OCI-LY3 (cell line): ENCODE results near the gene FAM149A.

ENCODE experiments used
- H2AFZ ChIP-seq: fragments of 200-600, 300-600 bp; shearing (Covaris generic); 2 replicates; pipeline ENCODE4 v1.6.0; 2014; ENCODE audit warnings: antibody characterized with exemption, low read depth, low read length
- H3K27ac ChIP-seq: fragments of 200-600, 300-600 bp; sonication (generic); 2 replicates; pipeline ENCODE4 v1.5.1; 2014; ENCODE audit warnings: mild to moderate bottlenecking, low read length, moderate library complexity, mixed read lengths
- H3K27me3 ChIP-seq: fragments of 200-600, 300-600 bp; sonication (generic); 2 replicates; pipeline ENCODE4 v1.6.1; 2014; ENCODE audit warnings: low read depth, low read length, mixed read lengths
- H3K36me3 ChIP-seq: fragments of 200-600, 300-600 bp; sonication (generic); replicated peaks from 2 replicates; pipeline ENCODE3; 2014; ENCODE audit warnings: low read depth, low read length, mixed read lengths
- H3K4me1 ChIP-seq: fragments of 300-600, 200-600 bp; sonication (generic); 2 replicates; pipeline ENCODE4 v1.6.1; 2014; ENCODE audit warnings: low read length, mixed read lengths
- H3K4me2 ChIP-seq: fragments of 200-600, 300-600 bp; sonication (generic); 2 replicates; pipeline ENCODE4 v1.6.1; 2014; ENCODE audit warnings: low read length, mixed read lengths
- H3K4me3 ChIP-seq: fragments of 300-600, 200-600 bp; sonication (generic); 2 replicates; pipeline ENCODE4 v1.5.1; 2014; ENCODE audit warnings: antibody characterized with exemption, mild to moderate bottlenecking, low read length, moderate library complexity
- H3K79me2 ChIP-seq: fragments of 300-600, 200-600 bp; shearing (Covaris generic); 2 replicates; pipeline ENCODE4 v1.6.1; 2014; ENCODE audit warnings: mild to moderate bottlenecking, low read length, mixed read lengths
- H3K9ac ChIP-seq: fragments of 300-600, 200-600 bp; shearing (Covaris generic); 2 replicates; pipeline ENCODE4 v1.6.0; 2014; ENCODE audit warnings: mild to moderate bottlenecking, low read length, moderate library complexity
- H3K9me3 ChIP-seq: fragments of 200-600, 300-600 bp; shearing (Covaris generic); 2 replicates; pipeline ENCODE4 v1.6.1; 2014; ENCODE audit warnings: low read length, mixed read lengths; ENCODE audit not compliant: insufficient read depth
- H4K20me1 ChIP-seq: fragments of 200-600, 300-600 bp; sonication (generic); 2 replicates; pipeline ENCODE4 v1.6.1; 2016; ENCODE audit warnings: low read length, mixed read lengths; ENCODE audit not compliant: insufficient read depth
- EZH2phosphoT487 ChIP-seq: fragments of 200-600 bp; shearing (Covaris generic); IDR thresholded peaks from 2 replicates; pipeline ENCODE4 v1.6.1; 2018; ENCODE audit warnings: antibody characterized with exemption, mixed run types, low read depth
- TF ChIP-seq, protein P1 (sequence below): fragments of 200-600, 300-600 bp; sonication (generic); IDR thresholded peaks from 2 replicates; pipeline ENCODE4 v1.5.1; 2014; ENCODE audit warnings: antibody characterized with exemption, low read length, low read depth

FAM149A gene

DNA sequence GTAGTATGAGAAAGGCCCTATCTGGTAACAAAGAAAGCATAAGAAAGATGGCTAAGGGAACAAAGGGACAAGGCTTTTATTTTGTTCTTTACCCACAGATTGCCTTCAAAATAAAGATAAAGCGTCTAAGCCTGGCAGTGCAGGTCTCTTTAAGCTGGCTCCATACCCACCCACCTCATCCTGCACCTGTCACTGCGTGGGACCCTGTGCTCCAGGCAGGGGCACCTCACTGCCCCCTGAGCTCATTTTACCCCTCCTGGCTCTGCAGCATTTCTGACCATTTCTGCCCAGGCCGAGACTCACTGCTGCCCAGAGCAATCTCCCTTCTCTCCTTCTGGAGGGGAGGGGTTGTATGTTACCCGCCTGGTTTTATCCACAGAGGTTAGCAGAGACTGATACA, 85.2 kb downstream of the FAM149A start:
- Histone ChIP-seq H3K4me3 (no peak overlapping the region), H3K4me1 (no peaks in the 10 kb centered on the region), H3K27me3 (no peaks in the 10 kb centered on the region), H2AFZ (no peak overlapping the region), H3K9ac (no peak overlapping the region), H3K4me2 (no peak overlapping the region), H4K20me1 (no peaks in the 10 kb centered on the region), H3K27ac (no peak overlapping the region), H3K79me2 (no peaks in the 10 kb centered on the region), H3K36me3 (no peaks in the 10 kb centered on the region), H3K9me3 (no peaks in the 10 kb centered on the region)
- TF ChIP-seq EZH2phosphoT487 = no peak
- TF ChIP-seq, protein P1, sequence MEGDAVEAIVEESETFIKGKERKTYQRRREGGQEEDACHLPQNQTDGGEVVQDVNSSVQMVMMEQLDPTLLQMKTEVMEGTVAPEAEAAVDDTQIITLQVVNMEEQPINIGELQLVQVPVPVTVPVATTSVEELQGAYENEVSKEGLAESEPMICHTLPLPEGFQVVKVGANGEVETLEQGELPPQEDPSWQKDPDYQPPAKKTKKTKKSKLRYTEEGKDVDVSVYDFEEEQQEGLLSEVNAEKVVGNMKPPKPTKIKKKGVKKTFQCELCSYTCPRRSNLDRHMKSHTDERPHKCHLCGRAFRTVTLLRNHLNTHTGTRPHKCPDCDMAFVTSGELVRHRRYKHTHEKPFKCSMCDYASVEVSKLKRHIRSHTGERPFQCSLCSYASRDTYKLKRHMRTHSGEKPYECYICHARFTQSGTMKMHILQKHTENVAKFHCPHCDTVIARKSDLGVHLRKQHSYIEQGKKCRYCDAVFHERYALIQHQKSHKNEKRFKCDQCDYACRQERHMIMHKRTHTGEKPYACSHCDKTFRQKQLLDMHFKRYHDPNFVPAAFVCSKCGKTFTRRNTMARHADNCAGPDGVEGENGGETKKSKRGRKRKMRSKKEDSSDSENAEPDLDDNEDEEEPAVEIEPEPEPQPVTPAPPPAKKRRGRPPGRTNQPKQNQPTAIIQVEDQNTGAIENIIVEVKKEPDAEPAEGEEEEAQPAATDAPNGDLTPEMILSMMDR = no peak

DNA sequence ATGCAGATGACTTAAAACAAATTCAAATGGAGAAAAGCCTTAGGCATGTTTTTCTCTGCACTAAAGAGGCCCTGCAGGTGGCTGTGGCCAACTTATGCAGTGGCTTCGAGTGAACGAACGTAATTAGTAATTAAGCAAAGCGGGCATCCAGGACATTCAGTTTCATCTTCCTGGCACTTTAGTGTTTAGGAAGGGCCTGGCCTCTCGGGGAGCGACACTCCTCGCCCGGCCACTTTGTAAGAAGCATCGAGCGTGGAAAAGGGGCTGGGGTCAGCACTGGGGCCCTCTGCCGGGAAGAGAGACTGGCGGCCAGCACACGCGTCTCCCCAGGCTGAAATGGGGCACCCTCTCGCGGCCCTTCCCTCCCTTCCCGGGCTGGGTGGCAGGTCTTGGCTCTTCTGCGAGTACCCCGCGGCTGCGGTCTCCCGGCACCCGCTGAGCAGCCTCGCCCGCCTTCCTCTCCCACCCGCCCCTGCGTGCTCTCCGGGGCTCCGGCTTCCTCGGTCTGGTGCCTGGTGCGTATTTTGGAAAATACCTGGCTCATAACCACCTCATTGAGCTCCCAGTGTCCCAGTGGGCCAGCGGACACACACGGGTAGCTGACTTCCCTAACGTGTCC, 86.2 kb downstream of the FAM149A start:
- Histone ChIP-seq H3K4me1 (no peaks in the 10 kb centered on the region), H3K9ac (peak overlapping the region; percentile 67), H4K20me1 (no peaks in the 10 kb centered on the region), H3K27ac (peak overlapping the region; percentile 50), H3K79me2 (no peaks in the 10 kb centered on the region), H3K4me3 (peak overlapping the region; percentile 83), H3K36me3 (no peaks in the 10 kb centered on the region), H3K9me3 (no peaks in the 10 kb centered on the region), H3K27me3 (no peaks in the 10 kb centered on the region), H3K4me2 (peak overlapping the region; percentile 65), H2AFZ (peak overlapping the region; percentile 77; the same call in 1 of the 2 replicates)
- no peak for TF ChIP-seq EZH2phosphoT487
- TF ChIP-seq, protein P1 = no peak

DNA sequence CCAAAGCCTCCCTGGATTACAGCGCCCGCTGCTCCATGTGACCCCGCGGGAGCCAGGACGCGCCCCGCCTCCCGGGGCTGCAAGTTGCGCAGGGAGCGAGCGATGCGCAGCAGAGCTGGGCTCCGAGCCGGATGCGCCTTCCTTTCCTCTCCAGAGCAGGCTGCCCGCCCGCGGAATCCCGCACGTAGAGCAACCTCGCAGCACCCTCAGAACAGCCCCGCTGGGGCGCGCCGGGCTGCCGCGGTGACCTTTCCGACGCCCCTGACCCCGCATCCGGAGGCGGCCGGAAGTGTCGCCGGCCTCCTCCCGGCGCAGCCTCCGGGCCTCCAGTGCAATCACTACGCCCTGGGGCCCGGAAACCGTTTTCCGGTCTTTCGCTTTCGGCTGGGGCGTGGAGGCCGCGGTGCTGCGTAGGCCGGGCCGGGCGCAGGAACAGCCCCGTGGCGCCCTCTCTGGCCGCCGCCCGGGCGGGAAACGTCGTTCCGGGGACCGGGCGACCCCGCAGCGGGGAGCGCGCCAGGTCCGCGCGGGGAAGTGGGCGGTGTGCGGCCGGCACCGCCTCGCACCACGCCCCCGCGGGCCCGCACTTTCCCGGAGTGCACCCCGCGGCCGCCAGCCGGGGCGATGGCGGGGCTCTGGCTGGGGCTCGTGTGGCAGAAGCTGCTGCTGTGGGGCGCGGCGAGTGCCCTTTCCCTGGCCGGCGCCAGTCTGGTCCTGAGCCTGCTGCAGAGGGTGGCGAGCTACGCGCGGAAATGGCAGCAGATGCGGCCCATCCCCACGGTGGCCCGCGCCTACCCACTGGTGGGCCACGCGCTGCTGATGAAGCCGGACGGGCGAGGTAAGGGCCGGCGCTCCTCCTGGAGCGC, 86.9 kb downstream of the FAM149A start, which contains the start of gene CYP4V2:
Gene CYP4V2, plus strand, starts transcription at position 368 of the 866 bp plus-strand sequence. Its CDS starts 257 bp downstream, at position 625.
- no peak for TF ChIP-seq EZH2phosphoT487
- TF ChIP-seq, protein P1 = no peak
- H3K4me2 ChIP-seq = peak within 1 kb of the TSS; percentile 70
- no peaks in the 10 kb centered on the region for H3K27me3 ChIP-seq
- peak within 1 kb of the TSS; percentile 77; the same call in 1 of the 2 replicates for H2AFZ ChIP-seq
- peak within 1 kb of the TSS; percentile 83 for H3K4me3 ChIP-seq
- no peaks in the 10 kb centered on the region for H3K9me3 ChIP-seq
- H3K27ac ChIP-seq = peak within 1 kb of the TSS; percentile 50
- no peaks in the 10 kb centered on the region for H3K79me2 ChIP-seq
- H3K4me1 ChIP-seq = no peaks in the 10 kb centered on the region
- no peaks in the 10 kb centered on the region for H4K20me1 ChIP-seq
- peak within 1 kb of the TSS; percentile 73 for H3K9ac ChIP-seq
- no peaks in the 10 kb centered on the region for H3K36me3 ChIP-seq

DNA sequence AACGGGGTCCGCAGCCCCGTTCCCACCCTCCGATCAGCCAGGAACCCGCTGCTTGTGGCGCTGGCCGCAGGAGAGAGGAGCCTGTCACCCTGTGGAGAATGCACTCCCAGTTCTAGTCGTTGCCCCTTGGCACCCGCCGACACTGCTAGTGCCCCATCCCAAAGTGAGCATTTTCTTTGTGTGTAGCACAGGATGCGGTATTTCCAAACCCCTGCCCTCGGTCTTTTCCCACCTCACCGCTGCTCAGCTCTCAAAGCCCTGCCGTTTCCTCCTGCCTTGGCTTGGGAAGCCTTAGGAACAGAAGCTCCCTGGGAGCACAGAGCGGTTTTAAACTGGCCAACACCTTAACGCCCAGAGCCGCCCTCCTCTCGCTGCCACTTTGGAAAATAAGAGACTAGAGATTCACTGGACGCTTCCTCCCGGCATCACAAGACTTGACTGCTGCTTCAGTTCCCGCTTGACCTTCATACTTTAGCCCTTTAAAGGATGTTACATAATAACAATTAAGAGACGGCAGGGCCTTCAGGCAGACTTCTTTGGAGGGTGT, 87.6 kb downstream of the FAM149A start:
- H3K79me2 ChIP-seq = no peaks in the 10 kb centered on the region
- H2AFZ ChIP-seq = peak overlapping the region; percentile 39; the same call in 1 of the 2 replicates
- no peaks in the 10 kb centered on the region for H3K9me3 ChIP-seq
- H3K27ac ChIP-seq = peak overlapping the region; percentile 50
- H4K20me1 ChIP-seq = no peaks in the 10 kb centered on the region
- H3K36me3 ChIP-seq = no peaks in the 10 kb centered on the region
- peak overlapping the region; percentile 83 for H3K4me3 ChIP-seq
- no peaks in the 10 kb centered on the region for H3K4me1 ChIP-seq
- H3K9ac ChIP-seq = peak overlapping the region; percentile 73
- TF ChIP-seq, protein P1 = no peak
- no peak for TF ChIP-seq EZH2phosphoT487
- H3K4me2 ChIP-seq = peak overlapping the region; percentile 70
- H3K27me3 ChIP-seq = no peaks in the 10 kb centered on the region
